Measurements from ENCODE around the gene PSME3.
"Not testable (repeated sequence)": the region's sequence is repeated elsewhere in the genome, so short reads cannot be mapped to it uniquely, and the experiment has no call there.

The PSME3 gene

DNA sequence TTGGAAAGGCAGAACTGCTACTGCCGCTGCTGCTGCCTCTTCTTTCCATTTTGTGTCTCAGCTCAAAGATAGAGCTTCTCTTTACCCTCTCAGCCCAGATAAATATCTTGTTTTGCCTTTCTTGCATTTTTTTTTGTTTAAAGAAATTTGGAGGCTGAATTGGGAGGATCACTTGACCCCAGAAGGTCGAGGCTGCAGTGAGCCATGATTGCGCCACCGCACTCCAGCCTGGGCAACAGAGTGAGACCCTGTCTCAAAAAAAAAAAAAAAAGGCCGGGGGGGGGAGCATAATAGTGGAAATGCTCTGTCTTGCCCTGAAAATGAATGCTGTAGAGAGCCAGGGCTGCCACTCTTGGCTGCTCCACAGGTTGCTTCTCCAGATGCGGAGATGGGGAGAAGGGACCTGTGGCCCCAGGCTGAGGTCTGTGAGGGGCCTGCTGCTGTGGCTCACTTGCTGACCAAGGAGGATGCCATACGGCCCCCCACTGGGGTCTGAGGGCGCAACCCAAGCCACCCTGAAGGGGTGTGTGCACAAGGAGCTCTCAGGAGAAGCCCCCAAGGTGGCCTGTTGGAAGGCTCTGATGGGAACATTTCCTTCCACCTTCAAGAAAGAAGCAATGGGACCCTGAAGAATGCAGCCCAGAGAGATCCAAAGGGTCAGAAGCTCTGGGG lies 45.9 kb downstream of the PSME3 start:
- no peak for DNase-seq

DNA sequence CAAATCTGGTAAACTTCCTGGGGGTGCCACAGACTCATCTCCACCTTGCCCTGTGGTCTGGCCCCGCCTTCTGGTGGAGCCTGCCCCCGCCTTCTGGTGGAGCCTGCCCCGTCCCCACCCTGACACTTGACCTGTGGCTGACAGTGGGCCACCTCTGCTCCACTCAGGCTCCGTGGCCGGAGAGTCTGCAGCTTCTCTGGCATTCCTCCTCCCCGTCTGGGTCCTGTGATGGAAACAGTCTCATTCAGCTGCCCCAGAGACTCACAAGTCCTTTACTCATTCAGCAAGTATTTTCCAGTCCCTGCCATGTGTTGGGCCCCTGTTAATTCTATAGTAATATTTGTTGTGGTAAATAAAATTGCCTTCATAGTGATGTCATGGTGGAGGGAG lies 46.4 kb downstream of the PSME3 start:
- peak; percentile 18 for DNase-seq

DNA sequence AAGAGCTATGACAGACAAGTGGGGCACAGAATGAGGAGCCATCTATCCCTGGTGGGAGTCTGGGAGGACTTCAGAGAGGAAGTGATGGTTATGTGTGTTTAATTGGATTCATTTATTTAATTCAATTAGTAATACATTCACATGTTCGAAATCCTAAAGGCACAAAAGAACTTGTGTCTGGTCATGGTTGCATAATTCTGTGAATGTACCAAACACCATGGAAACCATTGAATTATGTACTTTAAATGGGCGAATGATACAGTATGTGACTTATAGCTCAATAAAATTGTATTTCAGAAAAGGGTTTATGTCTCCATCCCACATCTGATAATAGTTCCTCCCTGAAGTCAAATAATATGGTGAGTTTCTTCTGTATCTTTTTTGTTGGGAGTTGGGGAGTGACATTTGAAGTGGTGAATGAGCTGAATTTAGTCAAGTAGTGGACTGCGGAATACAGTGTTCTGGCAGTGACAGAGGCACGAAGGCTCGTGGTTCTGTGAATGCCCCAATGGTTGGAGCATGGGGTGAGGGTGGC lies 47.6 kb downstream of the PSME3 start:
- no peak for DNase-seq

DNA sequence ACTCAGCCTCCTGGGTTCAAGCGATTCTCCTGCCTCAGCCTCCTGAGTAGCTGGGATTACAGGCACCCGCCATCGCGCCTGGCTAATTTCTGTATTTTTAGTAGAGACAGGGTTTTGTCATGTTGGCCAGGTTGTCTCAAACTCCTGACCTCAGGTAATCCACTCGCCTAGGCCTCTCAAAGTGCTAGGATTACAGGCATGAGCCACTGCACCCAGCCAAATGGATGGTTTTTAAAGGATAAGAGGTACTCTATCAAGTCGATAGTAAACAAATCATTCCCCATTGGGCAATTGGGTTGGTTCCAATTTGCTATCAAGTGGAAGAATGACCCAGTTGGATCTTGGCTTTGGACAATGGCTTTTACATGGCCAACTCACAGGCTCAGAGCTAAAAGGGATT lies 48.5 kb downstream of the PSME3 start:
- DNase-seq = not testable (repeated sequence)

DNA sequence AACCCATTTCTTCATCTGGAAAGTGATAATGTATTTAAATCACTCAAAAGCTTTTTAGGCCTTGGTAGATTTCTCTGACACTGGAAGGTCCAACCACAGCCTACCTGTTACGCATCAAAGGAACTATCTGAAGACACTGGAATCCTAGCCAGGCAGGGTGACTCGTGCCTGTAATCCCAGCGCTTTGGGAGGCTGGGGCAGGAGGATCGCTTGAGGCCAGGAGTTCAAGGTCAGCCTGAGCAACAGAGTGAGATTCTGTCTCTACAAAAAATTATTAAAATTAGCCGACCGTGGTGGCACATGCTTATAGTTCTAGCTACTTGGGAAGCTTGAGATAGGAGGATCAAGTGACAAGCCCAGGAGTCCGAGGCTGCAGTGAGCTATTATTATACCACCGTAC lies 49.0 kb downstream of the PSME3 start:
- no peak for DNase-seq

DNA sequence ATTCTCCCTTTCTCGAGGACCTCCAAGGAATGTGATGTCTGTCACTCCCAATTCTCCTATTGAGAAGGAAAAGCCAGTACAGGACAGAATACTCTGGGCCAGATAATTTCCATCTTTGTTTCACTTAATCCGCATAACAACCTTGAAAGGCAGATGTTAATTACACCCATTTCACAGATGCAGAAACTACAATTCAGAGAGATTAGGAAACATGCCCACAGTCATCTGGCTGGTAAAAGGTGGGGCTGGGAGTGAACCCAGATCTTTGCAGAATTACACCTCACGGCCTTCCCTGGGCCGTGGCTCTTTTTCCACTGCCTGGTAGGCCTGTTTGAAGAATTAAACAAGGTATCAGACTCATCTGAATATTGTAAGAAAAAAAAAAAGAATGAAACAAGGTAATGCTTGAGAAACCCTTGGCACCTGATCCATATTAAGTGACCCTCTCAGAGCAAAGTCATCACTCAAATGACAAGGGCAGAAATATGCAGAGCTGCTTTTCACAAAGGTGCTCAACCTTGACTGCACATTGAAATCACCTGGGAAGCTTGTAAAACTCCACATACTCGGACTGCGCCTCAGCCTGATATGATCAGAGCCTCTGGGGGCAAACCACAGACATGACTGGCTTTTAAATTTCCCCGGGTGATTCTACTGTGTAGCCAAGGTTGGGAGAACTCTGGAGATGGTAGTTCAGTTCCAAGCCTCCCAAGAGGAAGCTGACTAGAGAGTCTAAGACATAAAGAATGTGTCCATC lies 50.8 kb downstream of the PSME3 start:
- no peak for DNase-seq

DNA sequence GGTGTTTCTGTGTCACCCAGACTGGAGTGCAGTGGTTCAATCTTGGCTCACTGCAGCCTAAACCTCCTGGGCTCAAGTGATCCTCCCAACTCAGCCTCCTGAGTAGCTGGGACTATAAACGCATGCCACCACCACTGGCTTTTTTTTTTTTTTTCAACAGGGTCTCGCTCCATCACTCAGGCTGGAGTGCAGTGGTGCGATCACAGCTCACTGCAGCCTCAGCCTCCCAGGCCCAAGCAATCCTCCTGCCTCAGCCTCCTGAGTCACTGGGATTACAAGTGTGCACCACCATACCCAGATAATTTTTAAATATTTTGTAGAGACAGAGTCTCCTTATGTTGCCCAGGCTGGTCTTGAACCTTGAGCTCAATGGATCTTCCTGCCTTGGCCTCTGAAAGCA lies 52.6 kb downstream of the PSME3 start:
- DNase-seq = not testable (repeated sequence)

DNA sequence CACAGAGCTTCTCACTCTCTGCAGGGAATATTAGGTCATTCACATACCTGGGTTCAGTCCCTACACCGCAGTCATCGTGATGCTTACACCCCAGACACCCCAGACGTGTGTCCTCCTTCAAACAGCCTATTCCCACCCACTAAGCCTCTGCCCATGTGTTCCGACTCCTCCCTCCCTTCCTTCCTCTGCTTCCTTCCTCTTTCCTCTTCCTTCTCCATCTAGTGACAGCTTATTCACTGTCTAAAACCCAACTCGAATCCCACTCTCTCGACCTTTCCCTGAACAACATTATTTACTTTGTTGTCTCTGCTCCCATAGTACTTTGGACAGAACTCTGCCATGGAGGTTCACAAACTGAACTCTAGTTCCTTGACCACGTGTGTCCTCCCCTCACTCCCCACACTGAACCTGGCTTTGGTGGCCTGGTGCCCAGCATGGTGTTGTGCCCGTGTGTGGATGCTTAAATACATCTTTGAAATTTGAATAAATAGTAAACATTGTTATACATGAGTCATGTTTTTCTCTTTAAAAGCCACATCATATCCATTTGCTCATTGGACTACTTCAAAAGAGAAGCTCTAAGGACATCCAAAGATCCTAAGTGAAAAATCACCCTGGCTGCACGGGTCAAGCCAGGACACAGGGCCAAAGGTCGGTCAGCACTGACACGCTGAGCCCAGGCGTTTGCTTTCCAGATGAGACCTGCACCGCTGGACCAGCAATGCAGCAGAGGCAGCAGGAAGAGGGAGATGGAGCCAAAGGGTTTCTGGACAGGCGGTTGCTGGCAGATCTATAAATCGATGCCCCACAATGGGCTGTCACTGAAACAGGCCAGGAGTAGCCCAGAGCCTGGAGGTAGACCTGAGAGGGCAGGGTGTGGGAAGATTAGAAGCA lies 53.3 kb downstream of the PSME3 start:
- no peak for DNase-seq

DNA sequence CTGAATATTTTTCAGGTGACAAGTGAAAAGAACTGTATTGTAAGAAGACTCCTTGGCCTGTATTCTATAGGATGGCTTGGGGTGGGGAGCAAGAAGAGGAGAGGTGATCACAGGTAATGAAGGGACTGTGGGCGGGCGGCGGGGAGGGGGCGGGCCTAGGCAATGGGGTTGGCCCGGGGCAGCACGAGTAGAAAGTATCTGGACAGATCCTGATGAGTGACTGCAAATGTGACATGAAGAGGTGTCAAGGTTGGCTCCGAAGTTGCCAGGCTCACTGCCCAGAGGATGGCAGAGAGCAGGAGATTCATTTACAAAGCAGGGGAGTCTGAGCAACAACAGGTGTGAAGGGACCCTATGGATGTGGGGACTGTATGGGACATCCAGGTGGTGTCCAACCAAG lies 56.6 kb downstream of the PSME3 start:
- no peak for DNase-seq

DNA sequence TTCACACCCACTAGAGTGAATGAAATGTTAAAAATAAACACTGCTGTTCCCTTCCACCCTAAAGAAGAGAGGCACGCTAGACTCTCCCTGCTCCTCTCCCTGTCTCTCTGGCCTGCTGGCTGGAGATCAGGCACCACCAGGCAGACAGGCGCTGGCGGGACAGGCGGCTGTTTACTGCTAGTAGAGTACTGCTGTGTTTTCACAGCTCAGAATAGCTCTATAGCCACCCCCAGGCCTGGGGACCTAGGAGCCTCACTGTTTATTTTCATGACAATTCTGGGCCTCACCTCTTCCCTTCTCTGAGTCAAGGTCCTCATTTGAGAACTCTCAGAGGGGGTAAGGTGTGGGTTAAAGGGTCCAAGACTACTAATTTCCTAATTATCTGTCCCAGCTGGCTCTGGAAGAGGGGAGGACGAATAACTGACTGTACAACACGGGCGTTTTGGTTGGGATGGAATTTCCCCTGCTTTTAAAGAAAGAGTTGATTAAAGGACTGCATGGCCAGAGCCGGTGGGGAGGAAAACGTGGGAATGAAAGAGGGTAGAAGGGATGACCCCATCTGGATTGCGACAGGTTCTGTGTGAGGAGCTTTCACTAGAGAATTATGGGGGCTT lies 58.4 kb downstream of the PSME3 start:
- no peak for DNase-seq

DNA sequence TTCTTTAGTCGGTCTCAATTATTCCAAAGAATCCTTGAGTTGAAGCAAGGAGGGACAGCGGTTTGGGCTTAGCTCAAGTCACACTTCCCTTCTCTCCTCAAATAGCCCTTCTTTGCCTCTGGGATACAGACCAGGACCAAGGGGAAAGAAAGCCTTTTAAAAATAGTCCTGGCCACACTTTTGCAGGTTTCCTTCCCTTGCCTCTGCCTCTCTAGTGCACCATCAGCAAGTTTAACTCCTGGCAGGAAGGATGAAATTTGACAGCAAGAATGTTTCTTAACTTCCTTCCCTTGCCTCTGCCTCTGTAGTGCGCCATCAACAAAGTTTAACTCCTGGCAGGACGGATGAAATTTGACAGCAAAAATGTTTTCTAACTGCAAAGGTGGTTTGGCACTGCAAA lies 60.2 kb downstream of the PSME3 start:
- no peak for DNase-seq

Measured in fibroblast of skin of right quadriceps (primary cell).